T-cell (primary cell): ENCODE data around the gene POTEF. TPM values are rescaled to one million over a fixed set of nuclear protein-coding genes. Genes with fewer than 3 reads are reported as not detected.
"Not testable (repeated sequence)": the region's sequence is repeated elsewhere in the genome, so short reads cannot be mapped to it uniquely, and the experiment has no call there.

Source experiments
- ATAC-seq, 4 experiments: fragments of 200-7000 bp in 3 of 4; fragments of 150-1000 bp in 1 of 4; cut with Tn5 transposase; replicated peaks in 1 of 4; 1 replicate in 3 of 4; 2 replicates in 1 of 4; pipeline ENCODE4 v1.10.0; 2021; ENCODE audit warnings: moderate library complexity in 3 of 4, mild to moderate bottlenecking in 2 of 4, moderate number of reproducible peaks in 1 of 4
- CTCF ChIA-PET, 2 donors: fragments of 300-600 bp; sonication (Branson Sonifier 250); formaldehyde crosslinking; loops; one replicate each; lab custom pipeline; 2022; ENCODE audit warnings: antibody characterized with exemption in 2 of 2; lab: Charles Lee
- POLR2A ChIA-PET, 2 donors: fragments of 300-600 bp; sonication (Branson Sonifier 250); formaldehyde crosslinking; loops; one replicate each; lab custom pipeline; 2022; ENCODE audit warnings: antibody characterized with exemption in 2 of 2; lab: Charles Lee
- DNase-seq, 35 experiments: peaks; one replicate each; pipeline versions ENCODE4 v3.0.0 to v3.0.0-alpha.2; 2013 to 2023
- H3K27ac ChIP-seq: one replicate; pipeline ENCODE4 v1.5.1; 2013; ENCODE audit warnings: low read length
- H3K27me3 ChIP-seq, 2 experiments: replicated peaks in 1 of 2; 1 replicate in 1 of 2; 2 replicates in 1 of 2; pipeline versions ENCODE4 v1.6.1 to v1.7.0; 2013; ENCODE audit warnings: low read length in 1 of 2, mixed read lengths in 1 of 2; ENCODE audit not compliant: control insufficient read depth in 2 of 2, insufficient read depth in 2 of 2; ENCODE audit errors: extremely low read depth in 1 of 2
- H3K36me3 ChIP-seq, 2 donors: 1 replicate in 1 of 2; 2 replicates in 1 of 2; pipeline versions ENCODE4 v1.6.1 to v1.7.0; 2013; ENCODE audit warnings: low read length in 1 of 2; ENCODE audit not compliant: control insufficient read depth in 2 of 2, insufficient read depth in 1 of 2; ENCODE audit errors: extremely low read depth in 1 of 2
- H3K4me1 ChIP-seq, 2 experiments: 1 replicate in 1 of 2; 2 replicates in 1 of 2; pipeline versions ENCODE4 v1.6.1 to v1.7.0; 2013; ENCODE audit warnings: low read length in 2 of 2, mixed read lengths in 1 of 2; ENCODE audit not compliant: insufficient read depth in 2 of 2, control insufficient read depth in 1 of 2; ENCODE audit errors: extremely low read depth in 1 of 2
- H3K4me3 ChIP-seq, 2 donors: 1 replicate in 1 of 2; 2 replicates in 1 of 2; pipeline versions ENCODE4 v1.5.1 to v1.7.0; 2013; ENCODE audit warnings: mild to moderate bottlenecking in 2 of 2, low read length in 1 of 2, moderate library complexity in 1 of 2; ENCODE audit not compliant: control insufficient read depth in 1 of 2; ENCODE audit errors: extremely low read depth in 1 of 2
- H3K9me3 ChIP-seq: 2 replicates; pipeline ENCODE4 v1.7.0; 2013
- H3K27ac Mint-ChIP-seq, 2 donors: one replicate each; pipeline ENCODE4 v1.8.0; 2020 to 2021; ENCODE audit warnings: mild to moderate bottlenecking in 2 of 2, mixed read lengths in 2 of 2
- H3K27me3 Mint-ChIP-seq, 2 donors: one replicate each; pipeline ENCODE4 v1.8.0; 2021 to 2022; ENCODE audit warnings: mixed read lengths in 2 of 2
- H3K36me3 Mint-ChIP-seq: one replicate; pipeline ENCODE4 v1.8.0; 2021; ENCODE audit warnings: mixed read lengths
- H3K4me1 Mint-ChIP-seq, 3 donors: one replicate each; pipeline ENCODE4 v1.8.0; 2020 to 2022; ENCODE audit warnings: mixed read lengths in 3 of 3, mild to moderate bottlenecking in 1 of 3
- H3K4me3 Mint-ChIP-seq, 3 donors: one replicate each; pipeline ENCODE4 v1.8.0; 2020 to 2022; ENCODE audit warnings: mild to moderate bottlenecking in 3 of 3, mixed read lengths in 3 of 3, moderate library complexity in 3 of 3
- H3K9me3 Mint-ChIP-seq, 3 donors: one replicate each; pipeline ENCODE4 v1.8.0; 2020 to 2022; ENCODE audit warnings: mixed read lengths in 3 of 3
- WGBS: methylation state at CpG from one replicate; pipeline ENCODE4 v1.1.5; 2013; ENCODE audit warnings: missing lambda C conversion rate; ENCODE audit not compliant: insufficient coverage; 5-methylcytosine and 5-hydroxymethylcytosine counted together
- total RNA-seq, 35 experiments: library from RNA in 6 of 35; stranded (reverse) in 6 of 35; fragments of 120-200 nt in 1 of 35; gene quantifications; one replicate each; pipeline versions ENCODE4 v1.2.1 to v1.2.4 and lab custom pipeline; 2013 to 2026

Gene POTEF
- total RNA-seq (not detected), total RNA-seq (lab: John Stamatoyannopoulos, UW) (0 to 0.11 (median 0) reads per million in 29 experiments)
- total RNA-seq (2013), result not detected

DNA sequence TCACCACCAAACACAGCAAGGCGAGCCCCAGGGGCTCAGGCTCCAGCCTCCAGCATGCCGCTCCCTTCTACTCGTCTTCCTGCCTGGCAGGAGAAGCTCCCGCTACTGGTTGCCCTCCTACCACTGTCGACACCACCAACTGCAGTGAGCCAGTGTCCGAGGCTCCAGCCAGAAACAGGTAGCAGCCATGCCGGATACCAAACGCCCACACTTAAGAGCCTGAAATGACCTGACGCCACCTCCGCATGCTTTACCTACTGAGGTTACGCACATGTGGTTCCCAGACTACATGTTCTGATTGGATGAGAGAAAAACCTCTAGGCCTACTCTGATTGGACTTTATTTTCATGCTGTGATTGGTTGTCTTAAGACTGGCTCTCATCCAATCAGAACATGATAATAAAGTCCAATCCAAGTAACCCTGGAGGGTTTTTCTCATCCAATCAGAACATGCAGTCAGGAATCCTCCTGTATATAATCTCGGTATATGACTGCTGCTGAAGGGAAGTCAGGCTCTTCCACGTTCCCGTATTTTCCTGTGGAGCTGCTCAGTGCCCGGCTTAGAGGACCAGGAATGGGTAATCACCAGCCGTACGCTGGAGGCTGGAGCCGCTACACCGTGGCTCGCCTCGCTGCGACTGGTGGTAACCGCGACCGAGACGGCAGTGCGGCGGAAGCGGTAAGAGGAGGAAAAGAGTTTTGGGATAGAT, at the start of gene POTEF:
Gene POTEF (minus strand): TSS at position 103 of the 710 bp plus-strand sequence. CDS start 8,707 bp downstream, outside the sequence.
- DNase-seq, H3K9me3 ChIP-seq, H3K4me1 ChIP-seq, H3K27ac Mint-ChIP-seq, H3K36me3 Mint-ChIP-seq, H3K4me3 ChIP-seq, H3K27ac ChIP-seq, H3K4me1 Mint-ChIP-seq, H3K27me3 ChIP-seq, POLR2A ChIA-PET, H3K4me3 Mint-ChIP-seq, CTCF ChIA-PET, H3K27me3 Mint-ChIP-seq, H3K36me3 ChIP-seq, ATAC-seq, H3K9me3 Mint-ChIP-seq: not testable (repeated sequence)
- WGBS, result 93% methylated on average over 5 of the region's 29 CpGs

DNA sequence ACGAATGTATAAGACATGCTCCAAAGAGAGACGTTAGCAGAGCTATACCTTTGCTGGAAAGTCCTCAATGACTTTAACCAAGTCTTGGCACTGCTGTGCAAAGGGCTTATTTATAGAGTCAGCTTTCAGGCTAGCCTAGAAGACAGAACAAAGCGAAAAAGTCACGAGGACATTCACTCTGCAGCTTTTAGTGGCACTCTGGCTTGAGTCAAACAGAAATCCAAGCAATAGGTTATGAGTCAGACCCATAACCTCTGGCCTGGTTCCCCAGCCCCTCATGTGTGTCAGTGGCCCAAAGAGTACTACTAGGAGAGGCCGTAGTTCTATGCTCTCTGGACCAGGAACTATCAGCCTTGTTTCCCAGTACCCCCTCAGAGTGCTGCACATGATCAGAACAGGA, 45.8 kb upstream of the POTEF start:
- Mint-ChIP-seq H3K36me3 (peaks cover 30% of the 10 kb centered on the region), H3K4me1 (peaks cover 6 to 10% (median 9%) of the 10 kb centered on the region in 3 donors)
- H3K27me3 ChIP-seq, H3K27ac Mint-ChIP-seq, H3K4me1 ChIP-seq, H3K9me3 ChIP-seq, H3K4me3 ChIP-seq, ATAC-seq, DNase-seq, H3K9me3 Mint-ChIP-seq, H3K27ac ChIP-seq, POLR2A ChIA-PET, H3K4me3 Mint-ChIP-seq, H3K27me3 Mint-ChIP-seq: not testable (repeated sequence)
- peaks cover 10 to 47% of the 10 kb centered on the region in 2 donors for H3K36me3 ChIP-seq
- CTCF ChIA-PET, result interaction anchor here in 1 of 2 donors (0.6 kb wide), 1 partner anchor 698 kb away, joined by 3 read pairs; no protein-coding TSS in a partner anchor
- 65% methylated on average over 4 of the region's 5 CpGs for WGBS

- Mint-ChIP-seq H3K4me3 (no peak overlapping the region), H3K36me3 (peaks cover 40% of the 10 kb centered on the region), H3K4me1 (no peaks in the 10 kb centered on the region), H3K9me3 (no peaks in the 10 kb centered on the region), H3K27ac (no peak overlapping the region), H3K27me3 (no peaks in the 10 kb centered on the region)
- Histone ChIP-seq H3K4me1 (no peaks in the 10 kb centered on the region), H3K27ac (no peak overlapping the region), H3K9me3 (no peaks in the 10 kb centered on the region), H3K36me3 (peaks cover 15 to 60% of the 10 kb centered on the region in 2 donors), H3K27me3 (no peaks in the 10 kb centered on the region), H3K4me3 (no peak overlapping the region)
- ATAC-seq (no peak), DNase-seq (no peak)
- ChIA-PET POLR2A (interaction anchor here in 1 of 2 donors (0.7 kb wide), 1 partner anchor 761 kb away, joined by 4 read pairs; no protein-coding TSS in a partner anchor), CTCF (interaction anchor here in 1 of 2 donors (0.6 kb wide), 1 partner anchor 165 kb away, joined by 3 read pairs; no protein-coding TSS in a partner anchor)
- WGBS, result 100% methylated on average over 1 of the region's 7 CpGs
These were observed 40.9 kb upstream of the POTEF start for GRCh38 chr2:130169896-130170295.

- POLR2A ChIA-PET, result interaction anchor here in 1 of 2 donors (0.7 kb wide), 1 partner anchor 762 kb away, joined by 4 read pairs; no protein-coding TSS in a partner anchor
- CTCF ChIA-PET, result interaction anchor here in 1 of 2 donors (0.6 kb wide), 1 partner anchor 166 kb away, joined by 3 read pairs; no protein-coding TSS in a partner anchor
- H3K4me3 ChIP-seq, H3K27ac Mint-ChIP-seq, H3K9me3 ChIP-seq, H3K4me1 ChIP-seq, H3K4me1 Mint-ChIP-seq, H3K27me3 ChIP-seq, H3K27me3 Mint-ChIP-seq, DNase-seq, H3K27ac ChIP-seq, H3K4me3 Mint-ChIP-seq, H3K9me3 Mint-ChIP-seq: not testable (repeated sequence)
- ATAC-seq, result peak in 1 of 4 experiments; percentile 56
- peaks cover 15 to 59% of the 10 kb centered on the region in 2 donors for H3K36me3 ChIP-seq
- peaks cover 46% of the 10 kb centered on the region for H3K36me3 Mint-ChIP-seq
- WGBS, result no CpG with 5 or more reads among the region's 3 CpGs
These were observed 40.1 kb upstream of the POTEF start for GRCh38 chr2:130169163-130169562.

- H3K4me3 ChIP-seq, H3K9me3 Mint-ChIP-seq, H3K27me3 ChIP-seq, H3K27me3 Mint-ChIP-seq, CTCF ChIA-PET, ATAC-seq, H3K27ac ChIP-seq, POLR2A ChIA-PET, H3K4me1 Mint-ChIP-seq, H3K27ac Mint-ChIP-seq, H3K4me1 ChIP-seq, H3K9me3 ChIP-seq, DNase-seq, H3K4me3 Mint-ChIP-seq: not testable (repeated sequence)
- H3K36me3 ChIP-seq, result peaks cover 4 to 58% of the 10 kb centered on the region in 2 donors
- peaks cover 37% of the 10 kb centered on the region for H3K36me3 Mint-ChIP-seq
- WGBS, result 100% methylated on average over 1 of the region's 3 CpGs
These were observed 37.6 kb upstream of the POTEF start for GRCh38 chr2:130166611-130167010.

DNA sequence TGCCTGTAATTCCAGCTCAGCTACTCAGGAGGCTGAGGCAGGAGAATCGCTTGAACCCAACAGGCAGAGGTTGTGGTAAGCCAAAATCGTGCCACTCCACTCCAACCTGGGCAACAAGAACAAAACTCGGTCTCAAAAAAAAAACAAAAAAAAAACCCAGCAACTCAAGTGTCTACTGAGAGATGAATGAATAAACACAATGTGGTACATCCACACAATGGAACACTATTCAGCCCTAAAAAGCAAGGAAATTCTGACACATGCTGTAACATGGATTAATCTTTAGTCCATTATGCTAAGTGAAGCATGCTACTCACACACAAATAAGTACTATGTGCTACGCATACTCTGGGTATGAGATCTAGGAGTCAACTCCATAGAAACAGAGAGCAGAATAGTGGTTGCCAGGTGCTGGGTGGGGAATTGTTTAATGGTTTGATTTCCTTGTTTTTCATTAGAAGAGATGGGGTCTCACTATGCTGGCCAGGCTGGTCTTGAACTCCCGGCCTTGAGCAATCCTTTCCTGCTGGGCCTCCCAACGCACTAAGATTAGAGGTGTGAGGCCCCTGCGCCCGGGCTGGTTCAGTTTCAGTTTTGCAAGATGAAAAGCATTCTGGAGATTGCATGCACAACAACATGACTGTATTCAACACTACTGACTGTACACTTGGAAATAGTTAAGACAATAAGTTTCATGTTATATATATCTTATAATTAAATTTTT, 36.4 kb upstream of the POTEF start:
- DNase-seq (no peak), ATAC-seq (no peak)
- Mint-ChIP-seq H3K27me3 (no peaks in the 10 kb centered on the region), H3K4me3 (no peak overlapping the region), H3K27ac (no peak overlapping the region), H3K36me3 (peaks cover 34% of the 10 kb centered on the region), H3K9me3 (no peaks in the 10 kb centered on the region), H3K4me1 (no peaks in the 10 kb centered on the region)
- no peaks in the 10 kb centered on the region for H3K9me3 ChIP-seq
- H3K36me3 ChIP-seq, result peaks cover 4 to 51% of the 10 kb centered on the region in 2 donors
- POLR2A ChIA-PET, result no interaction called here
- WGBS, result 92% methylated on average over 2 of the region's 8 CpGs
- CTCF ChIA-PET, result no interaction called here
- no peak overlapping the region for H3K4me3 ChIP-seq
- H3K27ac ChIP-seq, result no peak overlapping the region
- H3K4me1 ChIP-seq, result no peaks in the 10 kb centered on the region
- no peaks in the 10 kb centered on the region for H3K27me3 ChIP-seq
